Psoas muscle (tissue), 8 donors: ENCODE data around the gene IPO4. TPM values are rescaled to one million over a fixed set of nuclear protein-coding genes. Genes with fewer than 3 reads are reported as not detected.
A peak's percentile ranks its signal among the peaks of the same experiment; 100 is the strongest.

ENCODE experiments used
- ATAC-seq, 4 donors: fragments of 200-7000 bp; cut with Tn5 transposase; one replicate each; pipeline ENCODE4 v1.9.1; 2020; ENCODE audit warnings: moderate library complexity in 3 of 4, mild to moderate bottlenecking in 2 of 4
- DNase-seq, 2 donors: peaks; one replicate each; pipeline ENCODE4 v3.0.0-alpha.2; 2020
- H3K27ac ChIP-seq: fragments of 200-600 bp; one replicate; pipeline ENCODE4 v1.8.0; 2022
- H3K27me3 ChIP-seq, 3 donors: fragments of 200-600 bp in 1 of 3; one replicate each; pipeline versions ENCODE4 v1.6.1 to v1.8.0; 2013 to 2022; ENCODE audit warnings: low read length in 2 of 3, mild to moderate bottlenecking in 2 of 3, moderate library complexity in 1 of 3; ENCODE audit not compliant: insufficient read depth in 3 of 3
- H3K36me3 ChIP-seq, 2 donors: fragments of 200-600 bp in 1 of 2; one replicate each; pipeline versions ENCODE4 v1.6.1 to v1.8.0; 2013 to 2022; ENCODE audit warnings: low read depth in 1 of 2, mild to moderate bottlenecking in 1 of 2, moderate library complexity in 1 of 2; ENCODE audit not compliant: insufficient read depth in 1 of 2
- H3K4me1 ChIP-seq: fragments of 200-600 bp; one replicate; pipeline ENCODE4 v1.8.0; 2022
- H3K4me3 ChIP-seq: fragments of 200-600 bp; one replicate; pipeline ENCODE4 v1.8.0; 2022; ENCODE audit warnings: mild to moderate bottlenecking
- H3K9me3 ChIP-seq: fragments of 200-600 bp; one replicate; pipeline ENCODE4 v1.8.0; 2022
- WGBS, 3 donors: extraction: QIAGEN DNeasy Blood & Tissue Kit; methylation state at CpG; one replicate each; pipeline versions ENCODE4 v1.1.6 to v1.1.7; 2013; 5-methylcytosine and 5-hydroxymethylcytosine counted together
- intact Hi-C, 2 donors: fragments of 100-400 bp; cut with DNase I; formaldehyde crosslinking; loops; one replicate each; pipeline versions ENCODE4 v1.11.0 to v1.14.2; 2022
- polyA plus RNA-seq, 3 donors: library from polyadenylated mRNA; stranded (reverse); fragments of 200-250 nt; gene quantifications; one replicate each; pipeline ENCODE4 v1.2.3, GENCODE V29; 2013
- total RNA-seq, 4 donors: library from RNA; stranded (reverse); fragmentation: NEBNext Ultra II Directional in 2 of 4; extraction: Animal tissue kit (Norgen Biotek cat#: 25700) in 2 of 4; gene quantifications; one replicate each; pipeline versions ENCODE4 v1.2.1 to v1.2.4, GENCODE V29; 2021 to 2023
- TF ChIP-seq, protein P1 (sequence below): fragments of 200-600 bp; IDR thresholded peaks from one replicate; pipeline ENCODE4 v1.8.0; 2022; ENCODE audit warnings: antibody characterized with exemption
- donor health status: healthy with polysubstance abuse.
- donor health status: DM: no; HTN: no; CAD: no; lungs with moderate emphysema.
- donor health status: Bipolar disorder and iron deficiency.
- donor health status: healthy.
- donor health status: DM: yes; HTN: yes; CAD: no.
- donor health status: DM: no; HTN: no; CAD: no.
- donor health status: DM: no; HTN: no; CAD: no.
- donor health status: DM: yes; HTN: yes; CAD: no.

IPO4 gene
- total and polyA plus RNA-seq, 7 donors, result 28.8 to 99.7 (median 62.4) TPM

DNA sequence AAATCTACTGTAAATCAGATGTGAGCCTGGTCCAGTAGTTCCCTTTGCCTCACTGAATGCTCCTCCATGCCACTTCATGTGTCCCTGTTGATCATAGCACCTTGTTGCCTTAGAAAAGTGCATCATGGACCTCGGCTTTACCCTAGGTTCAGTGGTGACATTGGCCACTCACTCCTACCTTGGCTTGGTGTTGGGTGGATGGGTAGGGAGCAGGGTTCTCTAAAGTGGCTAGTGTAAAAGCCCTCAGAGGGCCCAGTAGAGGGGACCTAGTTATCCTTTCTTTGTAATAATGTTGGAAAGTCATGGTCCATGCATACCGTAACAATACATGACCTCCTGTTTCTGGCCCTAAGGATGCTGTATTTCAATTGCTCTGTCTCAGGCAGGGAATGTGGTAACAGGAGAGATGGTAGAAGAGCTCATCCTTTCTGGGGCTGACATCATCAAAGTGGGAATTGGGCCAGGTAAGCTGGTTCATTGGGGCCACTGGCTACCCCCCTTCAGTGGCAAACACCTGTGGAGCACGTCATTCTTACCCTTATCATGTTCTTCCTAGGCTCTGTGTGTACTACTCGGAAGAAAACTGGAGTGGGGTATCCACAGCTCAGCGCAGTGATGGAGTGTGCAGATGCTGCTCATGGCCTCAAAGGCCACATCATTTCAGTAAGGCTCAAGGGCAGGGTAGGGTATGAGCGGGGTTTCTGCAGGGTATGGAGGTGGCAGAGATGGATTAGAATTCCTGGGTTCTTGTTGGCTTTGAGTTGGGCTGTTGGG, 48.3 kb upstream of the IPO4 start:
- intact Hi-C loops, result no loop called here
- peak overlapping the region; percentile 19 for H3K27ac ChIP-seq

DNA sequence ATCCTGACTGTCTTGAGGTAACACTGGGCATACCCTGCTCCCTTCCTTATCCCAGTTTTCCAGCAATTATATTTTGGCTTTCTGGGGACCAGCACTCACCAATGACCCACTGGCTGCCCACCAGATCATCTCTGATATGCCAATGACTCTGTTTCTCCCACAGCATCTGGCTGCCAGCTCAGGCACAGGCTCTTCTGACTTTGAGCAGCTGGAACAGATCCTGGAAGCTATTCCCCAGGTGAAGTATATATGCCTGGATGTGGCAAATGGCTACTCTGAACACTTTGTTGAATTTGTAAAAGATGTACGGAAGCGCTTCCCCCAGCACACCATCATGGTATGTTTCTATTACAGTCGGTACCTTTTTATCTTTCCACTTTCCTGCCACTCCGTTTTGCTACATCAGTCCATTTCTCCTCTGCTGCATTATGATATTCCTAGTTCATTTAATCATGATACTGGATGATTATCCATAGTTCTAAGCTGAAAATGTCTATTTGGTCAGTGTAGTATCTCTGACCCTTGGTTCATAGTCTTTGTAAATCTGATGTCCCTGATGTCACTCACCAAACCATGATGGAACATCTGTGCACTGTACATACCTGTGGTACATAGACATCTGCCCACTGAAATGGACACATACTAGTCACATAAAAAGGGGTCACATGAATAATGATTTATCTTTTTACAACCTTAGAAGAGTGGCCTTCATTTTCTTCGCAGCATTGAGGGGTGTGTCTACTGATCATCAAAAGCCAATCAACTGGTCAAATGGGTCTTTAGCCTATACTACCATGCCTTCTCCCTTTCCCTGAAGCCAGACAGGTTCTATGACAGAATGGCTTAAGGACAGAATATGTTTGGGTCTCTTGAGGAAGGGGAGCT, 47.4 kb upstream of the IPO4 start:
- intact Hi-C loops, result no loop called here
- peaks cover 75% of the 10 kb centered on the region for H3K4me1 ChIP-seq
- H3K9me3 ChIP-seq, result no peaks in the 10 kb centered on the region
- H3K27ac ChIP-seq, result peak overlapping the region; percentile 19
- H3K4me3 ChIP-seq, result no peak overlapping the region
- no peak for DNase-seq
- TF ChIP-seq, protein P1, sequence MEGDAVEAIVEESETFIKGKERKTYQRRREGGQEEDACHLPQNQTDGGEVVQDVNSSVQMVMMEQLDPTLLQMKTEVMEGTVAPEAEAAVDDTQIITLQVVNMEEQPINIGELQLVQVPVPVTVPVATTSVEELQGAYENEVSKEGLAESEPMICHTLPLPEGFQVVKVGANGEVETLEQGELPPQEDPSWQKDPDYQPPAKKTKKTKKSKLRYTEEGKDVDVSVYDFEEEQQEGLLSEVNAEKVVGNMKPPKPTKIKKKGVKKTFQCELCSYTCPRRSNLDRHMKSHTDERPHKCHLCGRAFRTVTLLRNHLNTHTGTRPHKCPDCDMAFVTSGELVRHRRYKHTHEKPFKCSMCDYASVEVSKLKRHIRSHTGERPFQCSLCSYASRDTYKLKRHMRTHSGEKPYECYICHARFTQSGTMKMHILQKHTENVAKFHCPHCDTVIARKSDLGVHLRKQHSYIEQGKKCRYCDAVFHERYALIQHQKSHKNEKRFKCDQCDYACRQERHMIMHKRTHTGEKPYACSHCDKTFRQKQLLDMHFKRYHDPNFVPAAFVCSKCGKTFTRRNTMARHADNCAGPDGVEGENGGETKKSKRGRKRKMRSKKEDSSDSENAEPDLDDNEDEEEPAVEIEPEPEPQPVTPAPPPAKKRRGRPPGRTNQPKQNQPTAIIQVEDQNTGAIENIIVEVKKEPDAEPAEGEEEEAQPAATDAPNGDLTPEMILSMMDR, result no peak
- ATAC-seq, result no peak
- no peaks in the 10 kb centered on the region for H3K27me3 ChIP-seq
- 88 to 98% (median 91%) methylated on average over 5 of the region's 5 CpGs for WGBS, 3 donors
- H3K36me3 ChIP-seq, result peaks cover 27 to 74% of the 10 kb centered on the region in 2 donors

More for the DNA sequence above, 48.3 kb upstream of the IPO4 start:
- ATAC-seq (no peak), DNase-seq (no peak)
- Histone ChIP-seq H3K4me3 (no peak overlapping the region), H3K36me3 (peaks cover 27 to 79% of the 10 kb centered on the region in 2 donors), H3K27me3 (no peaks in the 10 kb centered on the region), H3K9me3 (no peaks in the 10 kb centered on the region), H3K4me1 (peaks cover 76% of the 10 kb centered on the region)
- WGBS, 3 donors, result 87 to 90% (median 88%) methylated on average over 6 of the region's 6 CpGs
- TF ChIP-seq, protein P1, result no peak

DNA sequence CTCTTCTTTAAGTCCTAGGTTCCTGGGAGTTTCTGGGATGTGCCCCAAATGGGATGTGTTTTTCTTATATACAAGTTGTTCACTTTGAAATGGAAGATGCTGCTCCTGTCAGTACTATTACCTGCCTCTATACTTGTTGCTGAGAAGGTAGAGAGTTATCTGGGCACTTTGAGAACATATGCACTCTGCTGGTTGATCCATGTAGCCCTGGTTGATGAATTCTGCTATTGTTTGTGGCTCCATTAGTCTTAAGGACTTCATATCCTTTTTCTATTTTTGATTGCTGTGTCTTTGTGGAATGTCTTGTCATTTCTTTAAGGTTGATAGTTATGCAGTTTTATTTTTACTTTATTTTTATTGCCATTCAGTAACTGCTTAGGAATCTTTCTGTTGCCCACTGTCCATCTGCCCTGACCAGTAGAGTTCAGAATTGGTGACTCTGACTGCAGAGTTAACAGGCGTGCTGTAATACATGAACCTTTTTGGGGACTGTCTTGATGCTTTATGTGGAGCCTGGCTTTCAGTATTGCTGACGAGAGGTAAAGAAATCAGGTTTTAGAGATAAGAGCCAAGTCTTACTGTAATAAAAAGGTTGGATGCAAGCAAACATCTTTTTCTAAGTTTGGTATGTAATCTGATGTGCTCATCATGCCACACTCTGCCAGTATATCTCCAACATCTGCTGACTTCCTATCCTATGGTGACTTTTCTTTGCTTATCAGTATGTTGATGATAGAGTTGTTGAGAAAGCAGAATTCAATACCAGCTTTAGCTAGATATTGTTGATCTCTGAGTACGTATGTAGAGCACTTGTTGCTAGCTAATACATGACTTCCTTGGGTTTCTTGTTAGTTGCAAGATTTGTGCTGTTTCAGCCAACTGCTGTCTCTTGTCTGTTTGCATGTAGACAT, 45.7 kb upstream of the IPO4 start:
- TF ChIP-seq, protein P1, result no peak
- ATAC-seq (no peak), DNase-seq (no peak)
- H3K4me1 ChIP-seq, result peaks cover 64% of the 10 kb centered on the region
- WGBS, 3 donors, result 85 to 93% (median 91%) methylated on average over 3 of the region's 3 CpGs
- no peaks in the 10 kb centered on the region for H3K27me3 ChIP-seq
- intact Hi-C loops, result no loop called here
- H3K27ac ChIP-seq, result peak overlapping the region; percentile 41
- peaks cover 19 to 62% of the 10 kb centered on the region in 2 donors for H3K36me3 ChIP-seq
- H3K4me3 ChIP-seq, result peak overlapping the region; percentile 92
- no peaks in the 10 kb centered on the region for H3K9me3 ChIP-seq

DNA sequence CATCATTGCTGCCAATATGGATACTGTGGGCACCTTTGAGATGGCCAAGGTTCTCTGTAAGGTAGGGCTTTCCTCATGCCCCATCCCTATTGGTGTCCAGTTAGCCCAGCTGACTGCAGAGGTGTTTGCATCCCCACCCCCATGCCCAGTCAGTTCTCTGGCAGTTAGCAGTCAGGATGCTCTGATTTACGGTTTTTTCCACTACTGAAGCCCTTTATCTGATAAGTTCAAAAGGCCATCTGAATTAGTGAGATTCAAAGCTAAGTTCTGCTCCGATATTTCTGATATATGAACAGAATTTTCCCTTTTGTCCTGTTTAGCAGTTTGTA, 44.9 kb upstream of the IPO4 start:
- Histone ChIP-seq H3K9me3 (no peaks in the 10 kb centered on the region), H3K27ac (peak overlapping the region; percentile 88), H3K4me1 (peaks cover 58% of the 10 kb centered on the region), H3K36me3 (peaks cover 16 to 57% of the 10 kb centered on the region in 2 donors), H3K27me3 (no peaks in the 10 kb centered on the region), H3K4me3 (peak overlapping the region; percentile 92)
- no peak for DNase-seq
- WGBS, 3 donors, result 75 to 85% (median 76%) methylated on average over 2 of the region's 2 CpGs
- intact Hi-C loops, result no loop called here
- no peak for ATAC-seq
- TF ChIP-seq, protein P1, result no peak
